T-helper 22 cell (primary cell): ENCODE measurements around the gene DMXL2.
"Not testable (repeated sequence)": the region's sequence is repeated elsewhere in the genome, so short reads cannot be mapped to it uniquely, and the experiment has no call there.

ENCODE experiments used
- DNase-seq: peaks from one replicate; pipeline ENCODE4 v3.0.0-alpha.2; 2020; ENCODE audit warnings: low read depth

DMXL2 gene

DNA sequence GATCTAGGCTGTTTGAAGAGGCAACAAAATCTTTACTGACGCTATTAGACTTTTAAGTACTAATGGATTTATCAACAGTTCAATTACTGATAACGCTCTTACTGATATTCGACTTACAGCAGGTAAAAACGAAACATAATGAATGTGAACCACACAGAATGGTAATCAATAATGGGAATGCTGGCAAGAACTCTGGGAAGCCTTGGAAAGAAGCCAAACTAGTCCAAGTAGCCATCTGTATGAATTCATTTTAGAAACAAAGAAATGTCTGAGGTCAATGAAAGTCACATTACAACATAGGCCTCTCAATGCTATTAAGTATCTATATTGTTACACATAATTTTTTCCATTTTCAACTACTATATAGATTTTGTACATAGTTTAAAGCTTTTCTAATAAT is 130.0 kb downstream of the DMXL2 start:
- no peak for DNase-seq

DNA sequence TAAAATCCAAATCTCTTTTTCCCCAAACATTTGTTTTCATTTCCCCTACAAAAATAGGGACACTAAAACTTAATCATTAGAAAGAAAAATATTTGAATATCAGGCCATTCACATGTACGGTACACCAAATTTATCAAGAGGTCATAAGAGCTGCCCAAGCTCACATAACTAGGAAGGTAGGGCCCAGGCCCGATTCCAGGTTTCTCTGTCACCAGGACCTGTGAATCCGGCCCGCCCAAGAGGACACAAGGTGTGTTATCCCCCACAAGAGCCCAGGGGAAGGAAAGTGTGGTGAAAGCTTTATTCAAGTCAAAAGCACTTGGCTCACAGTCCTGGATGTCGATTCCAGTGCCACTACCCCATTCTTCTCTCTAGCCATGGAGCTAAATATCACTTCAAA is 130.6 kb downstream of the DMXL2 start:
- DNase-seq = no peak

DNA sequence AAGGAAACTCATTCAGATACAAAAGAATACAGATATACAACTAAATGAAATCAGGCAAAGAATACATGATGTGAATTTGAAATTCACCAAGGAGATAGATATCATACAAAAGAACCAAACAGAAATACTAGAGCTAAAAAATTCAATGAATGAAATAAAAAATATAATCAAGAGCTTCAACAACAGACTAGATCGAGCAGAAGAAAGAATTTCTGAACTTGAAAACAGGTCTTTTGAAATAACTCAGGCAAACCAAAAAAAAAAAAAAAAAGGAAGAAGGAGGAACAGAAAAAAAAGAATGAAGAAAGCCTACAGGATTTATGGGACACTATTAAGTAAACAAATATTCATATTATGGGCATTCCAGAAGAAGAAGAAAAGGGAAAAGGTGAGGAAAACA is 137.8 kb downstream of the DMXL2 start:
- no peak for DNase-seq

DNA sequence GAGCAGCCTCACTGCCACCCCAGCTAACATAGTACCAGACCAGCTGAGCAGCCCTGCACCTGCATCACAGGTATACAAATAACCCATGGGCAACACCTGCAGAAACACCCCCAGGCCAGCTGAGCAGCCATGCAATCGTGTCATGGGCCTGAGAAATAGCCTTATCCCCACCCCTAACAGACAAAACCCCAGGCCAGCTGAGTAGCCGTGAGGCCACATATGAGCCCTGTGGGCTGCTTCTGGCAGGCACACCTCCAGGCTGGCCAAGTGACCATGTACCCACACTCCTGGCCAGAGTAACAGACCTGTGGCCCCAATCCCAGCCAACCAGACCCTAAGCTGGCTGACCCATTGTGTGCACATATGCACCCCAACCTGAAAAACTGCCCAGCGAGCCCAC is 138.6 kb downstream of the DMXL2 start:
- no peak for DNase-seq

DNA sequence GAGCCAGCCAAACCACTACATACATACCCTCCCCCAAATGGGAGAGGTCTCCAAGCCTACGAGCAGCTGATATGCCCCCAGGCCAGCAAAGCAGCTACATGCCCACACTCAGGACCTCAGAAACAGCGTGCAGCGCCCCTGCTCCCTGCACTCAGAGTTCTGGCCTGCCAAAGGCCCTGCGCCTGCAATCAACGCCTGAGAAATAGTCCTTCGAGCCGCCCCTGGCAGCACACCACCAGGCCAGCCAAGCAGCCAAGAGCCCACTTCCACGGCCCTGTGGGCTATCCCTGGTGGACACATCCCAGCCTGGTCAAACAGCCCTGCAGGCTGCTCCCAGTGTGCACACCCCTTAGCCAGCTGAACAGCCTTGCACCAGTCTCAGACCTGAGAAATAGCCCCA is 139.1 kb downstream of the DMXL2 start:
- DNase-seq = no peak

DNA sequence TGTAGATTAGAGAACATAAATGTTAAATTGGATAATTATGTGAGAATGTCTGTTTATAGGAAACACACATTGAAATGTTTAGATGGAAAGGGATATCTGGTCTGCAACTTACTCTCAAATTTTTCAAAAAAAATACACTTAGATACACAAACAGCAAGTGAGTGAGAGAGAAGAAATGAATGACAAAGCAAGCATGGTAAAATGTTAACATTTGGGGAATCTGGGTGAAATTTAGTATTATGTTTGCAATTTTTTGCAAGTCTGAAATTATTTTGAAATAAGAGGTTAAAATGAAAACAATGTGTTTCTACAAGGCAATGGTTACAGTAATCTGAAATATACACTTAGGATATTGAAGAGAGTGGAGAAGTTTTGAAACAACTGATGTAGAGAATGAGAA is 146.8 kb downstream of the DMXL2 start:
- DNase-seq = no peak

DNA sequence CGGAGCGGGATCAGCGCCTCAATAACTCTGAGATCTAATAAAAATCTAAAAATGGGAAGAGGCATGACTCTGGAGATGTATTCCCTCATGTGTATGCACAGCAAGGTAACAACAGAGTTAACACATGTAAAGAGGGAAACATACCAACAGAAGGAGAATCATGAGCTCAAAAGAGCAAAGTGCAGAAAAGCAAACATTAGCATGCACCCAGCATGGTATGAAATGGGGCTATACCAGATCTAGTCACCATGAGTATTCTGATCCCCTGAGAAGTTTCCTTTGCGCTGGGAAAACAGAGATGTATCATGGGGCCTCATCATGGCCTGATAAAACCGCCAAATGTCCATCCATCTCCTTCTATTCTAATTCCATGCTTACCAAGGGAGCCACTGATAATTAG is 152.1 kb downstream of the DMXL2 start:
- no peak for DNase-seq

GRCh38 chr15:51460796-51461195 is 161.8 kb downstream of the DMXL2 start:
- DNase-seq = no peak

DNA sequence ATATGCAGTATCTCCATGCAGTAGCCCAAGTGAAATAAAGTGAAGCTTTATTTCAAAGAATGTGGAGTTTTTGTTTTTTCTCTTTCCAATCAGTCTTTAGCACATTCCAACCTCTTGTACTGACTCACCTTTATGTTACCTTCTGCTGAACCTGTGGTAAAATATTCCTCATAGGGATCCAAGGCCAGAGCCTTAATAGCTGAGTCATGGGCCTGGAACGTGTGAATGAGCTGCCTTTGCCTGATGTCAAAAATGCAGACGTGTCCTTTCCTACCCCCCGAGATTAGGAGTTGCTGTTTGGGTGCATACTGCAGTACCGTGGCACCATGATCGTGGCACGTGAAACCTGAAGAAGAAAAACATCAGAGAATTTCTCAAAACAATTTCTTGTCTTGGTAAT is 172.6 kb downstream of the DMXL2 start:
- DNase-seq = no peak

DNA sequence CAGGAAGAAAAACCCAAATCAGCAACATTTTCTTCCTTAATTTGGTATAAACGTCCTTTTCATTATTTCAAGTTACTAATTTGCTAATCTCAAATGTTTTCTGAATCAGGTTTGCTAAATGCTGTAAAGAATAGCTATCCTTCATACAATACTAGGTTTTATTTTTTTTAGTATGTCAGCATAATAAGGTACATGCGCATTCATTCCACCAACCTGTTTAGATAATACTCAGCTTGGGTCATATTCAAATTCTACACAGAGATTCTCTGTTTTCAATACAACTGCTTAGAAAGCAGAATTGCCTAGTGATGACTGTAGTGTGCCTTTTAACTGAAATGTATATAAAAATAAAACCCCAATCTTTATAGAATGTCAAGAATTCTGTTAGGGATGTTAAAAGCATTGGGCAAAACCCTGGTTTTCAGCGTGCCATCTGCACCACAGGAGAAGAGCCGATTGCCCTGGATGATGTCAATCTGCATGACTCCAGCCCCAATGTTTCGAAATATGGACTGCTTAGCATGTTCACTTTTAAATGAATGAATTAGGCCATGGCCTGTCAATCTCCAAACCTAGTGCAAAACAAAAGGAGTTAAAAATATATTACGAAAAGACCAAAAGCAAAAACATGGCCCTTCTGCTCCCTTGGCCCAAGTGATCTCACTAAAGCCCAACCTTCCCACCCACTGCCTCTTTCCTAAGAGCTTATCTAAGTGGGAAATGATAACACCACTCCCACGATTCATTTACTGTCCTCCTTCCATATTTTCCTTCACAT is 173.8 kb downstream of the DMXL2 start:
- DNase-seq = no peak

- no peak for DNase-seq
These were observed 174.5 kb downstream of the DMXL2 start for GRCh38 chr15:51447855-51448621.

GRCh38 chr15:51446029-51446744 is 176.4 kb downstream of the DMXL2 start:
- DNase-seq = not testable (repeated sequence)

DNA sequence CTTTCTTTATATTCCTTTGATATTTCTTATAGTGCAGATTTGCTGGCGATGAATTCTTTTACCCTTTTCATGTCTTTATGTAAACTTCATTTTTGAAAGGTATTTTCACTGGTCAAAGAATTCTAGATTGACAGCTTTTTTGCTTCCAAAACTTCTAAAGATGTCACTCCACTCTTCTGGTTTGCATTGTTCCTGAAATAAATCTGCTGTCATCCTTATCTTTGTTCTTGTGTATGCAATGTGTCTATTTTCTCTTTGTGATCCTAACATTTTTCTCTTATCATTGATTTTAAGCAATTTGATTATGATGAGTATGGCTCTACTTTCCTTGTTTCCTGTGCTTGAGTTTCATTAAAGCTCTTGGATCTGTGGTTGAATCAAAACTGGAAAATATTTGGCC is 177.8 kb downstream of the DMXL2 start:
- no peak for DNase-seq

DNA sequence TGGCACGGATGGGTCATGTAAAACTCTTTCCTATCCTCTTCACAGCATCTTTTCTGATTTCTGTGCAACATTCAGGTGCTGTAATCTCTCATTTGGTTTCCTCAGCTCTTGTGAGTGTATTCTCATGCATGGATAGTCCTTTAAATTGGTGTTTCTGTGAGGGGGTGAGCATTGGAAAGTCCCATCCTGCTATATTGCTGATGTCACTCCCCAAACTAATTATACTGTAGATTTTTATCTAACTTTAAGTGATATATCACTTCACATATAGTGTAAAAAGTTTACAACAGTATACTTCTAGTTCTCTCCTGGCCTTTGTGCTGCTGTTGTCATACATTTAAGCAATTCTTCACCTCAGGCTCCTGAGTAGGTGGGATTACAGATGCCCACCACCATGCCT is 178.5 kb downstream of the DMXL2 start:
- no peak for DNase-seq

GRCh38 chr15:51443282-51443914 is 179.2 kb downstream of the DMXL2 start:
- DNase-seq = no peak

DNA sequence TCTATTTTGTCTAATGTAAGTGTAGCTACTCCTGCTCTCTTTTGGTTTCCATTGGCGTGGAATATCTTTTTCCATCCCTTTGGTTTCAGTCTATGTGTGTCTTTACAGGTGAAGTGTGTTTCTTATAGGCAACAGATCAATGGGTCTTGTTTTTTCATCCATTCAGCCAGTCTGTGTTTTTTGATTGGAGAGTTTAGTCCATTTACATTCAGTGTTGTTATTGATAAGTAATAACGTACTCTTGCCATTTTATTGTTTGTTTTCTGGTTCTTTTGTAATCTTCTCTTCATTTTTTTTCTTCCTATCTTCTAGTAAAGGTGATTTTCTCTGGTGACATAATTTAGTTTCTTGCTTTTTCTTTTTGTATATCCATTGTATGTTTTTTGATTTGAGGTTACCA is 184.0 kb downstream of the DMXL2 start:
- DNase-seq = no peak

DNA sequence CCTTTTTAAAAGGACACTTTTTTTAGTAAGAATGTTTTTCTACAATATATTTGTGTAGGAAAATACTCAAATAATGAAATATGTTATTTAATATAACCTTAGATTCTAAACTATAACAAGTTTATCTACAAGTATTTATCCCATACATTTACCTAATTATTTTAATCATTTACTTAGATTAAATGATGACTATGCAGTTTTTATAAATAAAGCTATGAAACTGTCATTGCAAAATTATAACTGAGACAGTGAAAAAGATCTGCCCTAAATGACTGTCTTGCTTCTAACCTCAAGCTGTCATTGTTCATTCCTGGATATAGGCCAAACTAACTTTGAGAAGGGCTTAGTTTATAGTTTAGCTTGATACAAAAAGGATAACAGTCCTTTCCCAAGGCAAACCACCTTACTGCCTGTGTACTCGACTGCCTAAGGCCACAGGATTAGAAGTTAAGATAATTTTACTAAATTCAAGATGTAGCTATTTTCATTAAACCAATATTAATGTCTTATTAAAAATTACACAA is 197.0 kb downstream of the DMXL2 start:
- no peak for DNase-seq

GRCh38 chr15:51424780-51425179 is 197.8 kb downstream of the DMXL2 start:
- DNase-seq = no peak

- not testable (repeated sequence) for DNase-seq
These were observed 199.5 kb downstream of the DMXL2 start for GRCh38 chr15:51423040-51423439.

DNA sequence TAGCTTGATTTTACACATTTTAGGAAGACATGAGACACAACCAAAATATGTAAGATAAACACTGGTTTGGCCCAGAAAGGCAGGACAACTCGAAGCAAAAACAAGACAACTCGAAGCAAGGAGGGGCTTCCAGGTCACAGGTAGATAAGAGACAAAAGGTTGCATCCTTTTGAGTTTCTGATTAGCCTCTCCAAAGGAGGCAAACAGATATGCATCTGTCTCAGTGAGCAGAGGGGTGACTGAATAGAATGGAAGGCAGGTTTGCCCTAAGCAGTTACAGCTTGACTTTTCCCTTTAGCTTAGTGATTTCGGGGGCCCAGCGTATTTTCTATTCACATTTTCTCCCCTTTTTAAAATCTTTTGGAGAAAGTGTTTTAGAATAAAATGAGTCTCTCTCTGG is 206.4 kb downstream of the DMXL2 start:
- no peak for DNase-seq

GRCh38 chr15:51414256-51414860 is 208.2 kb downstream of the DMXL2 start:
- no peak for DNase-seq
